Subcutaneous abdominal adipose tissue (tissue), 5 donors: ENCODE measurements around the gene OR52E8.

ENCODE experiments used
- H3K27ac ChIP-seq: one replicate; pipeline ENCODE4 v1.7.0; 2013; ENCODE audit warnings: low read depth, mild to moderate bottlenecking, inconsistent platforms, low read length, moderate library complexity
- H3K27me3 ChIP-seq, 5 donors: one replicate each; pipeline ENCODE4 v1.7.0; 2013; ENCODE audit warnings: low read length in 5 of 5, inconsistent platforms in 1 of 5; ENCODE audit not compliant: control insufficient read depth in 5 of 5, insufficient read depth in 4 of 5
- H3K36me3 ChIP-seq, 5 donors: one replicate each; pipeline ENCODE4 v1.7.0; 2013; ENCODE audit warnings: low read length in 5 of 5; ENCODE audit not compliant: control insufficient read depth in 5 of 5, insufficient read depth in 5 of 5
- H3K4me1 ChIP-seq, 5 donors: one replicate each; pipeline ENCODE4 v1.7.0; 2013; ENCODE audit warnings: low read length in 5 of 5, mild to moderate bottlenecking in 3 of 5, moderate library complexity in 1 of 5; ENCODE audit not compliant: control insufficient read depth in 5 of 5, insufficient read depth in 5 of 5
- H3K4me3 ChIP-seq, 5 donors: one replicate each; pipeline ENCODE4 v1.7.0; 2013; ENCODE audit warnings: low read length in 5 of 5, low read depth in 1 of 5
- H3K9ac ChIP-seq, 5 donors: one replicate each; pipeline ENCODE4 v1.7.0; 2013; ENCODE audit warnings: low read length in 5 of 5, mild to moderate bottlenecking in 4 of 5, moderate library complexity in 3 of 5
- H3K9me3 ChIP-seq, 5 donors: one replicate each; pipeline ENCODE4 v1.7.0; 2013; ENCODE audit warnings: low read length in 5 of 5; ENCODE audit not compliant: control insufficient read depth in 5 of 5
- donor health status: healthy.
- donor health status: healthy.
- donor health status: healthy.
- donor health status: healthy.
- donor health status: healthy.

Gene OR52E8

GRCh38 chr11:5809122-5809519 is 48.4 kb downstream of the OR52E8 start:
- Histone ChIP-seq H3K9me3 (peaks cover 0 to 2% (median 0%) of the 10 kb centered on the region in 5 donors), H3K9ac (peak overlapping the region; percentile 50 to 72 (median 69)), H3K27me3 (no peaks in the 10 kb centered on the region), H3K27ac (no peak overlapping the region), H3K4me1 (peaks cover 1 to 12% (median 12%) of the 10 kb centered on the region in 5 donors), H3K36me3 (no peaks in the 10 kb centered on the region), H3K4me3 (peak overlapping the region; percentile 73 to 91 (median 78))

- no peak within 1 kb of the TSS for H3K27ac ChIP-seq
- H3K9ac ChIP-seq, result peak within 1 kb of the TSS; percentile 50 to 72 (median 69)
- H3K4me3 ChIP-seq, result peak within 1 kb of the TSS; percentile 73 to 91 (median 78)
- peaks cover 1 to 12% (median 12%) of the 10 kb centered on the region in 5 donors for H3K4me1 ChIP-seq
- peaks cover 0 to 5% (median 0%) of the 10 kb centered on the region in 5 donors for H3K9me3 ChIP-seq
- no peaks in the 10 kb centered on the region for H3K27me3 ChIP-seq
- H3K36me3 ChIP-seq, result no peaks in the 10 kb centered on the region
These were observed 48.9 kb downstream of the OR52E8 start, which contains the start of gene OR52N2 for GRCh38 chr11:5808500-5809121. Gene OR52N2, plus strand, starts transcription at chr11:5808924. Its CDS starts 11,412 bp downstream, at chr11:5820336.

GRCh38 chr11:5807580-5807979 is 49.9 kb downstream of the OR52E8 start:
- no peaks in the 10 kb centered on the region for H3K36me3 ChIP-seq
- H3K27ac ChIP-seq, result no peak overlapping the region
- no peaks in the 10 kb centered on the region for H3K27me3 ChIP-seq
- no peak overlapping the region for H3K4me3 ChIP-seq
- H3K9me3 ChIP-seq, result peaks cover 0 to 5% (median 0%) of the 10 kb centered on the region in 5 donors
- H3K9ac ChIP-seq, result no peak overlapping the region
- peaks cover 1 to 12% (median 12%) of the 10 kb centered on the region in 5 donors for H3K4me1 ChIP-seq
